ENCODE results near the gene TRMO.
"Not testable (repeated sequence)": the region's sequence is repeated elsewhere in the genome, so short reads cannot be mapped to it uniquely, and the experiment has no call there.

DNA sequence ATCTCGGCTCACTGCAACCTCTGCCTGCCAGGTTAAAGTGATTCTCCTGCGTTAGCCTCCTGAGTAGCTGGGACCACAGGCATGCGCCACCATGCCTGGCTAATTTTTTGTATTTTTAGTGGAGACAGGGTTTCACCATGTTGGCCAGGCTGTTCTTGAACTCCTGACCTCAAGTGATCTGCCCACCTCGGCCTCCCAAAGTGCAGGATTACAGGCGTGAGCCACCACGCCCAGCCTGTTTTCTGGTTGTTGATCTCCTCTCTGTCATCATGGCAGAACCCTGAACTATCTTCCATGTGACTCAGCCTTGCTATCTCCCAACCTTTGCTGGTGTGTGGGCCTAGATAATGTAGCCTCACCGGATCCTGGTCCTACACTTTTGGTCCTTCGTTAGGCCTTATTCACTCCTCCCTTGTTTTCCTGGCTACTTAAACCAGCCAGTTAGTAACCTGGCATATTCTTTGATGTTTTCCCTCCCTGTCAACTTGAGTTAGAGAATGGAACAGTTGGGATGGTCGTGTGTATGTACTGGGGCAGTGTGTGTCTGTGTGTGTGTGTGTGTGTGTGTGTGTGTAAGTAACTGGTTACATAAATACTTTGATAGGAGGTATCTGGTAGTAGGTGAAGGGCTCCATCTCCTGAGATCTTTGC is 38.5 kb upstream of the TRMO start:
- not testable (repeated sequence) for TF ChIP-seq MAFK (conservative IDR thresholded peaks at IDR 0.05 in 1 of 2, IDR thresholded peaks at IDR 0.05 in 1 of 2; ENCODE audit: low read length in 2 of 2); ZNF274 (CRISPR knock-in tag; IDR thresholded peaks at IDR 0.05); ZNF496 (CRISPR knock-in tag; IDR thresholded peaks at IDR 0.05; ENCODE audit: insufficient replicate concordance); POLR2A (IDR thresholded peaks at IDR 0.05; ENCODE audit: insufficient read depth in 1 of 2, low read depth in 2 of 2, low read length in 2 of 2); TAF1 (CRISPR knock-in tag; IDR thresholded peaks at IDR 0.05)
- TF ChIP-seq, protein P1, sequence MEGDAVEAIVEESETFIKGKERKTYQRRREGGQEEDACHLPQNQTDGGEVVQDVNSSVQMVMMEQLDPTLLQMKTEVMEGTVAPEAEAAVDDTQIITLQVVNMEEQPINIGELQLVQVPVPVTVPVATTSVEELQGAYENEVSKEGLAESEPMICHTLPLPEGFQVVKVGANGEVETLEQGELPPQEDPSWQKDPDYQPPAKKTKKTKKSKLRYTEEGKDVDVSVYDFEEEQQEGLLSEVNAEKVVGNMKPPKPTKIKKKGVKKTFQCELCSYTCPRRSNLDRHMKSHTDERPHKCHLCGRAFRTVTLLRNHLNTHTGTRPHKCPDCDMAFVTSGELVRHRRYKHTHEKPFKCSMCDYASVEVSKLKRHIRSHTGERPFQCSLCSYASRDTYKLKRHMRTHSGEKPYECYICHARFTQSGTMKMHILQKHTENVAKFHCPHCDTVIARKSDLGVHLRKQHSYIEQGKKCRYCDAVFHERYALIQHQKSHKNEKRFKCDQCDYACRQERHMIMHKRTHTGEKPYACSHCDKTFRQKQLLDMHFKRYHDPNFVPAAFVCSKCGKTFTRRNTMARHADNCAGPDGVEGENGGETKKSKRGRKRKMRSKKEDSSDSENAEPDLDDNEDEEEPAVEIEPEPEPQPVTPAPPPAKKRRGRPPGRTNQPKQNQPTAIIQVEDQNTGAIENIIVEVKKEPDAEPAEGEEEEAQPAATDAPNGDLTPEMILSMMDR (CRISPR knock-in tag; IDR thresholded peaks at IDR 0.05) = not testable (repeated sequence)
